GM23248 (cell line): ENCODE results near the gene PRMT2. TPM values are rescaled to one million over a fixed set of nuclear protein-coding genes. Genes with fewer than 3 reads are reported as not detected.

ENCODE experiments used
- DNase-seq: peaks from one replicate; pipeline ENCODE4 v3.0.0-alpha.2; 2015
- H2AFZ ChIP-seq: fragments of 200-600 bp; sonication (generic); 2 replicates; pipeline ENCODE4 v1.6.1; 2016; ENCODE audit warnings: antibody characterized with exemption
- H3F3A ChIP-seq: fragments of 200-600 bp; sonication (generic); 2 replicates; pipeline ENCODE4 v1.6.1; 2016; ENCODE audit warnings: mild to moderate bottlenecking, antibody characterized with exemption, mixed run types; ENCODE audit not compliant: insufficient read depth
- H3K27ac ChIP-seq: fragments of 200-600 bp; sonication (generic); 2 replicates; pipeline ENCODE4 v1.5.1; 2016; ENCODE audit warnings: mild to moderate bottlenecking
- H3K27me3 ChIP-seq: fragments of 200-600 bp; sonication (generic); replicated peaks from 2 replicates; pipeline ENCODE4 v1.6.1; 2016; ENCODE audit warnings: mild to moderate bottlenecking; ENCODE audit not compliant: insufficient read depth
- H3K36me3 ChIP-seq: fragments of 200-600 bp; sonication (generic); 2 replicates; pipeline ENCODE4 v1.6.1; 2016; ENCODE audit warnings: low read depth, mild to moderate bottlenecking
- H3K4me1 ChIP-seq: fragments of 200-600 bp; sonication (generic); 2 replicates; pipeline ENCODE4 v1.6.1; 2016; ENCODE audit warnings: mild to moderate bottlenecking; ENCODE audit not compliant: insufficient read depth
- H3K4me2 ChIP-seq: fragments of 200-600 bp; sonication (generic); one replicate; pipeline ENCODE4 v1.6.1; 2016; ENCODE audit warnings: mild to moderate bottlenecking; ENCODE audit not compliant: unreplicated experiment
- H3K4me3 ChIP-seq: fragments of 200-600 bp; sonication (generic); 2 replicates; pipeline ENCODE4 v1.5.1; 2016; ENCODE audit warnings: mild to moderate bottlenecking
- H3K79me2 ChIP-seq: fragments of 200-600 bp; sonication (generic); 2 replicates; pipeline ENCODE4 v1.6.1; 2016; ENCODE audit warnings: mild to moderate bottlenecking; ENCODE audit not compliant: insufficient read depth
- H3K9ac ChIP-seq: fragments of 200-600 bp; sonication (generic); 2 replicates; pipeline ENCODE4 v1.6.1; 2016; ENCODE audit warnings: mild to moderate bottlenecking
- H3K9me2 ChIP-seq: fragments of 200-600 bp; sonication (generic); 2 replicates; pipeline ENCODE4 v1.6.1; 2016; ENCODE audit warnings: mixed run types, mild to moderate bottlenecking, moderate library complexity; ENCODE audit not compliant: insufficient read depth
- H3K9me3 ChIP-seq: fragments of 200-600 bp; sonication (generic); one replicate; pipeline ENCODE4 v1.6.1; 2017; ENCODE audit warnings: low read depth
- H4K20me1 ChIP-seq: fragments of 200-600 bp; sonication (generic); 2 replicates; pipeline ENCODE4 v1.6.0; 2016; ENCODE audit not compliant: insufficient read depth
- EZH2 ChIP-seq: fragments of 200-600 bp; sonication (generic); IDR thresholded peaks from 2 replicates; pipeline ENCODE4 v1.6.1; 2018; ENCODE audit warnings: antibody characterized with exemption, mild to moderate bottlenecking; ENCODE audit not compliant: insufficient read depth, poor library complexity, severe bottlenecking
- EZH2phosphoT487 ChIP-seq: fragments of 200-600 bp; sonication (generic); IDR thresholded peaks from 2 replicates; pipeline ENCODE4 v1.6.1; 2018; ENCODE audit warnings: antibody characterized with exemption, moderate library complexity, mild to moderate bottlenecking, low read depth; ENCODE audit not compliant: insufficient read depth
- WGBS, 2 experiments: methylation state at CpG; one replicate each; pipeline ENCODE4 v1.1.6; 2015 to 2017; ENCODE audit warnings: low lambda C conversion rate in 2 of 2, low coverage in 1 of 2; ENCODE audit errors: missing lambda C conversion rate in 2 of 2; 5-methylcytosine and 5-hydroxymethylcytosine counted together
- in situ Hi-C: fragments of 300-500 bp; cut with MboI; formaldehyde crosslinking; loops from 2 replicates; pipeline ENCODE4 v1.15.0; 2020
- polyA plus RNA-seq: library from polyadenylated mRNA; unstranded; fragments of >200 nt; fragmentation: Nextera tagmentation; extraction: Ambion mirVana; gene quantifications from 2 replicates; pipeline ENCODE4 v1.2.1, GENCODE V29; 2016
- total RNA-seq: library from RNA; depleted of rRNA; stranded (reverse); fragments of >200 nt; shearing (Covaris generic); gene quantifications from 2 replicates; pipeline ENCODE4 v1.2.3, GENCODE V29; 2014

The PRMT2 gene
- total and polyA plus RNA-seq, 2 experiments from 2014 or later: 145 to 171 TPM

DNA sequence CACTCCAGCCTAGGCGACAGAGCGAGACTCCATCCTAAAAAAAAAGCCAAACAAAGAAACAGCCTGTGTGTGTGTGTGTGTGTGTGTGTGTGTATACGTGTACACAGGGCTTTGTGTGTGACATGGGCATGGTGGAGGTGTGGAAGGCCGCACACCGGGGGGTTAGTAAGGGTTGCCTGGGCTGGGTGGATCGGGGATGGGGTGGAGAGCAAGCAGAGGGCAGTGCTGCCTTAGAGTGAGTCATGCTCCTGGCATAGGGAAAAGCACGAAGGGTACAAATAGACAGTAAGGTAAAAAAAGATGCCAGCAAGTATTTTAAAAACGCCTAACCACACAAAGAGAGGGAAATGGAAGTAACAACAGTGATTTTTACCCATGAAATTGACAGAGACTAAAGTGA, 6.2 kb downstream of the PRMT2 start:
- no peak overlapping the region for H2AFZ ChIP-seq
- H3K9ac ChIP-seq: no peak overlapping the region
- H3K4me1 ChIP-seq: peaks cover 30% of the 10 kb centered on the region
- H3F3A ChIP-seq: peaks cover 10% of the 10 kb centered on the region; the same call in 1 of the 2 replicates
- H3K4me2 ChIP-seq: no peak overlapping the region
- H3K9me2 ChIP-seq: no peaks in the 10 kb centered on the region
- in situ Hi-C loops: no loop called here
- peaks cover 23% of the 10 kb centered on the region for H3K36me3 ChIP-seq
- peak; percentile 52 for DNase-seq
- peaks cover 99% of the 10 kb centered on the region for H3K79me2 ChIP-seq
- H3K9me3 ChIP-seq: no peaks in the 10 kb centered on the region
- peaks cover 4% of the 10 kb centered on the region for H4K20me1 ChIP-seq
- H3K27ac ChIP-seq: no peak overlapping the region
- WGBS, 2 experiments: 63 to 64% methylated on average over 8 of the region's 8 CpGs
- TF ChIP-seq EZH2: no peak
- no peaks in the 10 kb centered on the region for H3K27me3 ChIP-seq
- no peak overlapping the region for H3K4me3 ChIP-seq

DNA sequence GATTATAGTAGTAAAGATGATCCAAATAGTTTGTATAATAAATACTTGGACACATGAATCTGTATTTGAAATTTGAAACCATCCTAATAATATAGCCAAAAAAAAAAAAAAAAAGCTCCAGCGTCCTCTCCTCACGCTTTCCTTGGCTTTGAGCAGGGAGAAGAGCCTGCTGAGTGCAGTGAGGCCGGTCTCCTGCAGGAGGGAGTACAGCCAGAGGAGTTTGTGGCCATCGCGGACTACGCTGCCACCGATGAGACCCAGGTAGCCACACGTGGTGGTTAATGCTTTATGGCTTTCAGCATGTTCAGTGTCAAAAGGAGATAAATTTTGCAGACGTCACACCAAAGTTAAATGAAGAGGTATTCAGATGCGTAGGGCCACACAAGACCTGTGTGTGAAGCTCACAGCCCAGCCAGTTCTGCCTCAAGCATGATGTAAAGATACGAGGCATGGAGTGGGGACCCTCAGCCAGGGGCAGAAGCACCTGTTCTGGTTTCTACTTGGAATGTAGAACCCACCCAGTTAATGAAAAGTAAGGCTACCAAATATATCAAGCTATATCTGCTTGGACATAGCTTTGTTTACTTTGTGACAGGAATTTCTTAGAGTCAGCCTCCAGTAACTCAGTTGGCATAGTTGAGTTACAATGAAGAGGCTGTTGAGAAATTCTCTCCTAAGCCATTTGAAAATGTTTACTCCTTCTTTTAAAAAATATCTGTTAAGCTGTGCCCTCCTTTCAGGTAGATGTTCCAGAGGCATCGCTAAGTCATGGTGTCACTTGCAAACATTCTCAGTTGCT, 8.1 kb downstream of the PRMT2 start:
- Histone ChIP-seq H3K27me3 (no peaks in the 10 kb centered on the region), H3K36me3 (peaks cover 37% of the 10 kb centered on the region), H3K9me3 (no peaks in the 10 kb centered on the region), H3K27ac (no peak overlapping the region), H4K20me1 (peaks cover 7% of the 10 kb centered on the region), H2AFZ (no peak overlapping the region), H3K4me1 (peaks cover 11% of the 10 kb centered on the region), H3K4me3 (no peak overlapping the region), H3K9me2 (no peaks in the 10 kb centered on the region), H3K9ac (no peak overlapping the region), H3K4me2 (no peak overlapping the region), H3K79me2 (peaks cover 99% of the 10 kb centered on the region), H3F3A (peaks cover 4% of the 10 kb centered on the region; the same call in 1 of the 2 replicates)
- TF ChIP-seq EZH2 (no peak), EZH2phosphoT487 (no peak)
- 75 to 78% methylated on average over 12 of the region's 12 CpGs for WGBS, 2 experiments
- in situ Hi-C loops: no loop called here
- no peak for DNase-seq

DNA sequence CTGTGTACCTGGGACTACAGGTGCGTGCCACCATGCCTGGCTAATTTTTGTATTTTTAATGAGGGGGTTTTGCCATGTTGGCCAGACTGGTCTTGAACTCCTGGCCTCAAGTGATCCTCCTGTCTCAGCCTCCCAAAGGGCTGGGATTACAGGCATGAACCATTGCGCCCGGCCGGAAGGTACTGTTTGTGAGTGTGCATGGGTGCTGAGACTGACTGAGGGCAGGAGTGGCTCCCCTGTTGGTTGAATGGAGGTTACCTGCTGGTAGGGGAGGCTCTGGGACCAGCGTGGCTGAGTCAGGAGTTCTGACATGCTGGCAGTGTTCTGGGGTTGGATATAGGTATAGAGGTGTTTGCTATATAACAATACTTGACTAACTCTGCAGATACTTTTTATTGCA, 10.4 kb downstream of the PRMT2 start:
- in situ Hi-C loops: no loop called here
- Histone ChIP-seq H3F3A (no peaks in the 10 kb centered on the region), H3K27me3 (no peaks in the 10 kb centered on the region), H3K4me2 (no peak overlapping the region), H3K79me2 (peaks cover 98% of the 10 kb centered on the region), H3K4me3 (no peak overlapping the region), H3K27ac (no peak overlapping the region), H3K9me3 (no peaks in the 10 kb centered on the region), H3K9ac (no peak overlapping the region), H3K4me1 (no peaks in the 10 kb centered on the region), H4K20me1 (peaks cover 3% of the 10 kb centered on the region; the same call in 1 of the 2 replicates), H3K36me3 (peaks cover 37% of the 10 kb centered on the region), H3K9me2 (no peaks in the 10 kb centered on the region), H2AFZ (no peak overlapping the region)
- no peak for DNase-seq
- no peak for TF ChIP-seq EZH2phosphoT487
- no peak for TF ChIP-seq EZH2
- 98 to 100% methylated on average over 5 of the region's 5 CpGs for WGBS, 2 experiments

DNA sequence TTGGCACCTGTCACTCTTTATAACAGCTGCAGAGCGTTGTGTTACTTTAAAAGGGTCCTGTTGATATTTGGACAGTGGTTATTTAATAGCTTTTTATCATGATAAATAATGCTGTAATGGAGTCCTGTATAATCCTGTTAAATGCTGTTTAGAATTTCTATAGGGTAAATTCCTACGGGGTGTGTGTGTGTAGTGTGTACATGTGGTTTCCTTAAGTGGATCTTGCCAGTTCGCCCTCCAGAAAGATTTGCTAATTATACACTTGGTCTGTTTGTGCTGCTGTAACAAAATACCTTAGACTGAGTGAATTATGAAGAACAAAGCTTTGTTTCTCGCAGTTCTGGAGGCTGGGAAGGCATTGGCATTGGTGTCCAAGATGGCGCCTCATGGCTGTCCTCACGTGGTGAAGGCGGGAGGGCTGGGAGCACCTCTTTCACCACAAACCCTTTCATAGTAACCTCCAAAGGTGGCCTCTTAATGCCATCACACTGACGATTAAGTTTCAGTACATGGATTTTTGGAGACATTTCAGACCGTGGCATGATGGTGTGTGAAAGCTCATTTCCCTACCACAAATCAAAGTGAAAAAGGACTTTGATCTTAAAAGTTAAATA, 11.2 kb downstream of the PRMT2 start:
- Histone ChIP-seq H3K27me3 (no peaks in the 10 kb centered on the region), H3K79me2 (peaks cover 98% of the 10 kb centered on the region), H4K20me1 (peaks cover 3% of the 10 kb centered on the region; the same call in 1 of the 2 replicates), H2AFZ (no peak overlapping the region), H3K27ac (no peak overlapping the region), H3K9me2 (no peaks in the 10 kb centered on the region), H3K36me3 (peaks cover 37% of the 10 kb centered on the region), H3F3A (no peaks in the 10 kb centered on the region), H3K4me2 (no peak overlapping the region), H3K9ac (no peak overlapping the region), H3K9me3 (no peaks in the 10 kb centered on the region), H3K4me3 (no peak overlapping the region), H3K4me1 (no peaks in the 10 kb centered on the region)
- no peak for DNase-seq
- in situ Hi-C loops: no loop called here
- TF ChIP-seq EZH2 (no peak), EZH2phosphoT487 (no peak)
- 90% methylated on average over 9 of the region's 9 CpGs for WGBS, 2 experiments
